CD14-positive monocyte (primary cell): Measurements from ENCODE around the gene CAPN14. TPM values are rescaled to one million over a fixed set of nuclear protein-coding genes. Genes with fewer than 3 reads are reported as not detected.

Experiments used
- DNase-seq, 3 donors: peaks; one replicate each; pipeline ENCODE4 v3.0.0-alpha.2; 2011 to 2022
- H2AFZ ChIP-seq: 2 replicates; pipeline ENCODE4 v1.6.0; 2012; ENCODE audit warnings: mild to moderate bottlenecking, low read depth, low read length, inconsistent platforms; ENCODE audit not compliant: insufficient read depth, poor library complexity, severe bottlenecking
- H3K27ac ChIP-seq, 2 donors: 1 replicate in 1 of 2; 2 replicates in 1 of 2; pipeline ENCODE4 v1.5.1; 2012 to 2013; ENCODE audit warnings: low read length in 2 of 2, control low read depth in 1 of 2, inconsistent platforms in 1 of 2, low read depth in 1 of 2, mild to moderate bottlenecking in 1 of 2
- H3K27me3 ChIP-seq, 2 donors: one replicate each; pipeline versions ENCODE4 v1.6.0 to v1.6.1; 2011 to 2013; ENCODE audit warnings: low read length in 2 of 2; ENCODE audit not compliant: control insufficient read depth in 2 of 2, insufficient read depth in 2 of 2
- H3K36me3 ChIP-seq, 2 donors: replicated peaks in 1 of 2; 1 replicate in 1 of 2; 2 replicates in 1 of 2; pipeline versions ENCODE4 v1.5.1 to v1.6.1; 2012 to 2013; ENCODE audit warnings: low read length in 2 of 2, control low read depth in 1 of 2, inconsistent platforms in 1 of 2, mild to moderate bottlenecking in 1 of 2; ENCODE audit not compliant: insufficient read depth in 2 of 2, control insufficient read depth in 1 of 2
- H3K4me1 ChIP-seq, 2 donors: 1 replicate in 1 of 2; 2 replicates in 1 of 2; pipeline versions ENCODE4 v1.5.1 to v1.6.1; 2012 to 2013; ENCODE audit warnings: low read length in 2 of 2, control low read depth in 1 of 2, inconsistent platforms in 1 of 2, mild to moderate bottlenecking in 1 of 2, moderate library complexity in 1 of 2; ENCODE audit not compliant: insufficient read depth in 2 of 2, control insufficient read depth in 1 of 2
- H3K4me2 ChIP-seq: replicated peaks from 2 replicates; pipeline ENCODE3; 2012; ENCODE audit warnings: low read length, moderate library complexity, mild to moderate bottlenecking; ENCODE audit not compliant: poor library complexity, severe bottlenecking; ENCODE audit errors: extremely low read depth
- H3K4me3 ChIP-seq, 3 experiments: fragments of 200-600 bp in 1 of 3; sonication (generic) in 1 of 3; replicated peaks in 1 of 3; 1 replicate in 2 of 3; 2 replicates in 1 of 3; pipeline ENCODE4 v1.5.1; 2011 to 2013; ENCODE audit warnings: low read length in 3 of 3, mild to moderate bottlenecking in 3 of 3, control low read depth in 2 of 3, low read depth in 2 of 3, inconsistent platforms in 1 of 3, moderate library complexity in 1 of 3
- H3K79me2 ChIP-seq: 2 replicates; pipeline ENCODE4 v1.6.0; 2012; ENCODE audit warnings: mild to moderate bottlenecking, control low read depth, inconsistent platforms, low read length, moderate library complexity; ENCODE audit not compliant: insufficient read depth
- H3K9ac ChIP-seq: 2 replicates; pipeline ENCODE4 v1.6.0; 2017; ENCODE audit warnings: low read length, mild to moderate bottlenecking; ENCODE audit not compliant: insufficient read depth, poor library complexity, severe bottlenecking
- H3K9me3 ChIP-seq, 2 donors: replicated peaks in 1 of 2; 1 replicate in 1 of 2; 2 replicates in 1 of 2; pipeline versions ENCODE4 v1.5.1 to v1.6.1; 2012 to 2013; ENCODE audit warnings: low read length in 2 of 2, control low read depth in 1 of 2; ENCODE audit not compliant: control insufficient read depth in 1 of 2, insufficient read depth in 1 of 2
- H4K20me1 ChIP-seq: 2 replicates; pipeline ENCODE4 v1.6.0; 2012; ENCODE audit warnings: mild to moderate bottlenecking, low read length, control low read depth, moderate library complexity; ENCODE audit not compliant: insufficient read depth
- H3K27ac Mint-ChIP-seq, 7 donors: one replicate each; pipeline ENCODE4 v1.8.0; 2020; ENCODE audit warnings: mild to moderate bottlenecking in 7 of 7, mixed read lengths in 7 of 7, moderate library complexity in 6 of 7, inconsistent platforms in 2 of 7
- H3K27me3 Mint-ChIP-seq, 3 donors: one replicate each; pipeline ENCODE4 v1.8.0; 2021 to 2022; ENCODE audit warnings: low read depth in 3 of 3, mild to moderate bottlenecking in 3 of 3, mixed read lengths in 3 of 3, moderate library complexity in 3 of 3, inconsistent platforms in 1 of 3
- H3K36me3 Mint-ChIP-seq, 2 donors: one replicate each; pipeline ENCODE4 v1.8.0; 2020; ENCODE audit warnings: mixed read lengths in 2 of 2, inconsistent platforms in 1 of 2, mild to moderate bottlenecking in 1 of 2
- H3K4me1 Mint-ChIP-seq: one replicate; pipeline ENCODE4 v1.8.0; 2020; ENCODE audit warnings: mild to moderate bottlenecking, mixed read lengths
- H3K4me3 Mint-ChIP-seq, 2 donors: one replicate each; pipeline ENCODE4 v1.8.0; 2020; ENCODE audit warnings: mild to moderate bottlenecking in 2 of 2, mixed read lengths in 2 of 2, moderate library complexity in 1 of 2
- H3K9me3 Mint-ChIP-seq, 7 donors: one replicate each; pipeline ENCODE4 v1.8.0; 2020 to 2022; ENCODE audit warnings: mixed read lengths in 7 of 7, mild to moderate bottlenecking in 6 of 7, moderate library complexity in 6 of 7, inconsistent platforms in 2 of 7
- WGBS: methylation state at CpG from one replicate; pipeline ENCODE4 v1.1.5; 2013; ENCODE audit warnings: missing lambda C conversion rate; ENCODE audit not compliant: insufficient coverage; 5-methylcytosine and 5-hydroxymethylcytosine counted together
- intact Hi-C, 2 donors: fragments of 100-400 bp; cut with micrococcal nuclease; formaldehyde crosslinking; loops; one replicate each; pipeline versions ENCODE4 v1.15.0 to v1.15.1; 2023
- polyA plus RNA-seq, 3 donors: library from polyadenylated mRNA; depleted of rRNA in 1 of 3; unstranded in 2 of 3; stranded (reverse) in 1 of 3; fragments of 300-500 nt in 2 of 3; fragments of >200 nt in 1 of 3; fragmentation: Illumina TruSeq in 2 of 3; gene quantifications; 1 replicate in 2 of 3; 2 replicates in 1 of 3; pipeline ENCODE4 v1.2.3, GENCODE V29; 2012 to 2021
- TF ChIP-seq, protein P1 (sequence below): fragments of 200-600 bp; IDR thresholded peaks from one replicate; pipeline ENCODE4 v1.8.0; 2022; ENCODE audit warnings: antibody characterized with exemption, mild to moderate bottlenecking

CAPN14 gene
- polyA plus RNA-seq, 3 donors, result not detected

DNA sequence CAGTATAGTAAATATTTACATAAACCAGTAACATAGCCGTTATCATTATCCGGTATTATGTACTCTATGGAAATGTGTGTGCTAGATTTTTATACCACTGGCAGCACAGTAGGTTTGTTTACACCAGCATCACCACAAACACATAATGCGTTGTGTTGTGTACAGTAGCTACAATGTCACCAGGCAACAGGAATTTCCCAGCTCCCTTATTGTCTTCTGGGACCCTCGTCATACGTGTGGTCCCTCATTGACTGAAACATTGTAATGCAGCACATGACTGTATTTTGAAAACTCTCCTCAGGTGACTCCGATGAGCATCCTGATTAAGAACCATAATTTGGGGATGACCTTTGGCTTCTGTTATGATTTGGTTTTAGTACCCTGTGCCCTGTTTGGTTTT, 47.9 kb upstream of the CAPN14 start:
- no peak overlapping the region for H3K4me2 ChIP-seq
- H4K20me1 ChIP-seq, result no peaks in the 10 kb centered on the region
- no peak overlapping the region for H3K27ac ChIP-seq
- Mint-ChIP-seq H3K4me1 (no peaks in the 10 kb centered on the region), H3K27ac (no peak overlapping the region), H3K4me3 (no peak overlapping the region), H3K9me3 (no peaks in the 10 kb centered on the region), H3K27me3 (peaks cover 0 to 2% (median 1%) of the 10 kb centered on the region in 3 donors), H3K36me3 (no peaks in the 10 kb centered on the region)
- no peak overlapping the region for H3K4me3 ChIP-seq
- intact Hi-C loops, result no loop called here
- H3K4me1 ChIP-seq, result no peaks in the 10 kb centered on the region
- DNase-seq, result no peak
- H3K9ac ChIP-seq, result no peak overlapping the region
- H2AFZ ChIP-seq, result no peak overlapping the region
- H3K36me3 ChIP-seq, result no peaks in the 10 kb centered on the region
- H3K27me3 ChIP-seq, result no peaks in the 10 kb centered on the region
- TF ChIP-seq, protein P1, sequence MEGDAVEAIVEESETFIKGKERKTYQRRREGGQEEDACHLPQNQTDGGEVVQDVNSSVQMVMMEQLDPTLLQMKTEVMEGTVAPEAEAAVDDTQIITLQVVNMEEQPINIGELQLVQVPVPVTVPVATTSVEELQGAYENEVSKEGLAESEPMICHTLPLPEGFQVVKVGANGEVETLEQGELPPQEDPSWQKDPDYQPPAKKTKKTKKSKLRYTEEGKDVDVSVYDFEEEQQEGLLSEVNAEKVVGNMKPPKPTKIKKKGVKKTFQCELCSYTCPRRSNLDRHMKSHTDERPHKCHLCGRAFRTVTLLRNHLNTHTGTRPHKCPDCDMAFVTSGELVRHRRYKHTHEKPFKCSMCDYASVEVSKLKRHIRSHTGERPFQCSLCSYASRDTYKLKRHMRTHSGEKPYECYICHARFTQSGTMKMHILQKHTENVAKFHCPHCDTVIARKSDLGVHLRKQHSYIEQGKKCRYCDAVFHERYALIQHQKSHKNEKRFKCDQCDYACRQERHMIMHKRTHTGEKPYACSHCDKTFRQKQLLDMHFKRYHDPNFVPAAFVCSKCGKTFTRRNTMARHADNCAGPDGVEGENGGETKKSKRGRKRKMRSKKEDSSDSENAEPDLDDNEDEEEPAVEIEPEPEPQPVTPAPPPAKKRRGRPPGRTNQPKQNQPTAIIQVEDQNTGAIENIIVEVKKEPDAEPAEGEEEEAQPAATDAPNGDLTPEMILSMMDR, result no peak
- no peaks in the 10 kb centered on the region for H3K9me3 ChIP-seq
- no peaks in the 10 kb centered on the region for H3K79me2 ChIP-seq
- WGBS, result 100% methylated on average over 2 of the region's 6 CpGs

DNA sequence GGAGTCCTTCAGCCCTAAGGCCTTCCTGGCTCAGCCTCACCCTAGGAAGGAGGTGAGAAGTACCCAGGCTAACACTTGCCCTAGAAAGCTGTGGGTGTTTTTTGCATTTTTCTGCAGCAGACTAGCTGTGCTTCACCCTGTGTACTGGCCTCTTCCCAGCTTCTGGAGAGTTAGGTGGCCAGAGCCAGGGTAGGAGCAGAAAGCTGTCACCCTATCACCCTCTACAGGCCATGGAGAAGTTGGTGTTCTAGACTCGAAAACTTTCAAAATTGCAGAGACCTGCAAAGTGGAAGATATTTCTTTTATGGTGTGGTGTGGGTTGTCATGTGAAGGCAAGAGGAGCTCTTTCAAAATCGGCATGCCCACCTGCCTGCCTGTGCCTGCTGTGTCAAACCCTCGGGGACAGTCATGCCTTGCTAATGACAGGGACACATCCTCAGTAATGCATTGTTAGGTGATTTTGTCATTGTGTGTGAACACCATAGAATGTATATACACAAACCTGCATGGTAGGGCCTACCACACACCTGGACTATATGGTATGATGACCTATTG, 46.4 kb upstream of the CAPN14 start:
- Mint-ChIP-seq H3K27me3 (peaks cover 0 to 2% (median 2%) of the 10 kb centered on the region in 3 donors), H3K27ac (no peak overlapping the region), H3K36me3 (no peaks in the 10 kb centered on the region), H3K4me1 (no peaks in the 10 kb centered on the region), H3K4me3 (no peak overlapping the region), H3K9me3 (no peaks in the 10 kb centered on the region)
- Histone ChIP-seq H3K9me3 (no peaks in the 10 kb centered on the region), H3K4me1 (no peaks in the 10 kb centered on the region), H3K27me3 (no peaks in the 10 kb centered on the region), H2AFZ (no peak overlapping the region), H4K20me1 (no peaks in the 10 kb centered on the region), H3K79me2 (no peaks in the 10 kb centered on the region), H3K27ac (no peak overlapping the region), H3K9ac (no peak overlapping the region), H3K36me3 (no peaks in the 10 kb centered on the region), H3K4me2 (no peak overlapping the region), H3K4me3 (no peak overlapping the region)
- no peak for DNase-seq
- no CpG with 5 or more reads among the region's 3 CpGs for whole genome bisulfite sequencing
- intact Hi-C loops, result no loop called here
- TF ChIP-seq, protein P1, result no peak
